GM12865 (cell line): ENCODE results near the gene BBS12.

Experiments used
- DNase-seq: peaks from one replicate; pipeline ENCODE4 v3.0.0; 2010; ENCODE audit warnings: low read depth
- H3K4me3 ChIP-seq: 2 replicates; pipeline ENCODE4 v1.5.1; 2011; ENCODE audit warnings: mild to moderate bottlenecking, low read depth, low read length, control low read depth
- TF ChIP-seq, protein P1 (sequence below): IDR thresholded peaks from 2 replicates; pipeline ENCODE4 v1.5.1; 2011; ENCODE audit warnings: low read length, control low read depth, low read depth, inconsistent platforms; ENCODE audit not compliant: insufficient read depth; ENCODE audit errors: missing control alignments

The BBS12 gene

DNA sequence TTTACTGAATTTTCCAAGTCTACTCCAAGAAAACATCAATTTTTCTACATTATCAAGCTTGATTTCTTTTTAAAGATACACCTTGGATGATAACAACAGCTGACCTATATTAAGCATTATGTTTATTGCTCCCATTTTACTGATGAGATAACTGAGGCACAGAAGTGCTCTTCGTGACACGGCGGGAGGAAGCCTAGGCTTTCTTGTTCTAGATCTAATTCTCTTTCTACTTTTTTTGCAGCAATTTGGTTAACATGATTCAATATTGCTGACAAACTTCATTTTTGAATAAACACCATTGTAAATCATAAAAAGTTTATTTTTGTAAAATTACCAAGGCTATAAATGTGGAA, 33.8 kb downstream of the BBS12 start:
- no peak for DNase-seq
- TF ChIP-seq, protein P1, sequence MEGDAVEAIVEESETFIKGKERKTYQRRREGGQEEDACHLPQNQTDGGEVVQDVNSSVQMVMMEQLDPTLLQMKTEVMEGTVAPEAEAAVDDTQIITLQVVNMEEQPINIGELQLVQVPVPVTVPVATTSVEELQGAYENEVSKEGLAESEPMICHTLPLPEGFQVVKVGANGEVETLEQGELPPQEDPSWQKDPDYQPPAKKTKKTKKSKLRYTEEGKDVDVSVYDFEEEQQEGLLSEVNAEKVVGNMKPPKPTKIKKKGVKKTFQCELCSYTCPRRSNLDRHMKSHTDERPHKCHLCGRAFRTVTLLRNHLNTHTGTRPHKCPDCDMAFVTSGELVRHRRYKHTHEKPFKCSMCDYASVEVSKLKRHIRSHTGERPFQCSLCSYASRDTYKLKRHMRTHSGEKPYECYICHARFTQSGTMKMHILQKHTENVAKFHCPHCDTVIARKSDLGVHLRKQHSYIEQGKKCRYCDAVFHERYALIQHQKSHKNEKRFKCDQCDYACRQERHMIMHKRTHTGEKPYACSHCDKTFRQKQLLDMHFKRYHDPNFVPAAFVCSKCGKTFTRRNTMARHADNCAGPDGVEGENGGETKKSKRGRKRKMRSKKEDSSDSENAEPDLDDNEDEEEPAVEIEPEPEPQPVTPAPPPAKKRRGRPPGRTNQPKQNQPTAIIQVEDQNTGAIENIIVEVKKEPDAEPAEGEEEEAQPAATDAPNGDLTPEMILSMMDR = no peak
- H3K4me3 ChIP-seq = no peak overlapping the region

DNA sequence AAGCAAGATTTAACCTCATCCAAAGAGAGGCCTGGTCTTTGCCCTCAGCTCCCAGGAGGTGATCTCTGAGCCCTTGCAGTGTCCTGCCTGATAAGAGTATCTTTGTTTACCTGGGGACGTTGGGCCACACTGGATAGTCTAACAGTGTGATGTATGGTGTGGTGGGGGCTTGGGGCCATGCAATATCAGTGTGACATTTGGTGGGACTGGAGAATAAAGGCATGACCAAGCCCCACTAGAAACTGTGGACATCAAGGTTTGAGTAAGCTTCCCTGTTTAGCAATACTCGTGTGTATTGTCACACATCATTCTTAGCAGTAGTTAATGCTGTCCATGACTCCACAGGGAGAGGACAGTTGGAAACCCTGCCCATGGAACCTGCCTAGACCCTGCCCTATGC, 34.4 kb downstream of the BBS12 start:
- TF ChIP-seq, protein P1 = no peak
- no peak overlapping the region for H3K4me3 ChIP-seq
- DNase-seq = no peak

DNA sequence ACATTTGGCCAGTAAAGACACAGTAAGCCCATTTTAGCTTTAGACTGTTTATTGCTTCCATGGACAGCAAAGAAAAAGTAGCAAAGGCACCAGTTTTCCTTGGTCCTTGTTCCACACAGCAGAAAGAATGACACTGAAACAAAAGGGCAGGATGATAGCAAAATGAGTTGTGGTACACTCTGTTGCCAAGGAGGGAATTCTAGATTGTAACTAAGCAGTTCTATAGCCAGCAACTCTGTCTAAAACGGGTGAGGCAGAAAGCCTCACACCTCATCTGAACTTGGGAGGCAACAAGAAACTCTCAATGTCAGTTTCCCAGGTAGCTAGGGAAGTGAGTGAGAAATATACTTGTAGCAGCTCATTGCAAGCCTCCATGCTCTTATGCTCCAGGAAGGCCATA, 39.2 kb downstream of the BBS12 start:
- no peak overlapping the region for H3K4me3 ChIP-seq
- TF ChIP-seq, protein P1 = no peak
- no peak for DNase-seq

DNA sequence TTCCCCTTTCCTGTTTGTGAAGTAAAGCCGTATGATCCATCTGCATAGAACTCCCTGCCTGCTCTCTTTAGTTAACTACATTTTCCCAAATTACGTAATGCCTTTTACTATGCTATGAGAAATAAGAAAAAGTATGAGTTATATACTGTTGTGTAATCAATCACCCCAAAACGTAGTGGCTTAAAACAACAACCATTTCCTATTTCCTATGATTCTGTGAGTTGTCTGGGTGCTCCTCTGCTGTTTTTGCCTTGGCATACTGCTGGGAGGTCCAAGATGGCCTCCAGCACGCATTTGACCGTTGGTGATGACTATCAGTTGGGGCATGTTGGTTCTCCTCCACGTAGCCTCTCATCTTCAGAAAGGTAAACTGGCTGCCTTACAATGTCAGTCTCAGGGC, 39.8 kb downstream of the BBS12 start:
- TF ChIP-seq, protein P1 = no peak
- no peak for DNase-seq
- no peak overlapping the region for H3K4me3 ChIP-seq

DNA sequence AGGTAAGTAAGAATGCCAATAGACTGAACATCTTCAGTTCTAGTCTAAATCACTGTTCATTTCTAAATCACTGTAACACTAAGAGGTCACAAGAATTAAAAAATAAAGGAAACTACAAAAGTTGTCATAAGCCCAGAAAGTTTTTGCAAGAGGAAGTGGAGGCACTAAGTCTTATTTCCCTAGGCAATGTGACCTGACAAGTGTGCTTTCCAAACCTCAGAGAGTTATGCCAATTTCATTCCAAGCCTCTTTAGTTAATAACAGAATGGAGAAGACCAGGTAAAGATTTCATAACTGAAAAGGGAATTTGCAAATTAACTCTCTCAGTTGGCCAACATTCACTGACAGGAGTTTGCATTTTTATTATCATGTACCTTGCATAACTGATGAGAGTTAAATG, 40.5 kb downstream of the BBS12 start:
- no peak overlapping the region for H3K4me3 ChIP-seq
- DNase-seq = no peak
- TF ChIP-seq, protein P1 = no peak

DNA sequence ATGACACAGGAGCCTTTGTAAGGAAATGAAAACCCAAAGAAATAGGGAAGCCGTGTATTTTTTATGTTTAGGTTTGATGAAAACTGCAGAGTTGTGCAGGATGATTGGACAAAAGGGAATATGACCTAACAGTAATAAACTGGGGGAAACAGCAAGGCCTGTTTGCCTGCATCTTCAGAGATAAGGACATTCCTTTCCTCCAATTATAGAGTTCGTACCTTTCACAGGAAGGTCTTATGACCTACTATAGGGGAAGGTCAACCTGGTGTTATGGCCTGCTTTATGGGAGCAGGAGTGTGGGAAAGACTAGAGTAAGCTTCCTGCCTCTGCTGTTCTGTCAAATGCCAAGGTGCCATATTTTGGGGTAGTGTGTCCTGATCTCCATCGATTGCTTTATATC, 42.5 kb downstream of the BBS12 start:
- no peak for DNase-seq
- TF ChIP-seq, protein P1 = no peak
- H3K4me3 ChIP-seq = no peak overlapping the region

DNA sequence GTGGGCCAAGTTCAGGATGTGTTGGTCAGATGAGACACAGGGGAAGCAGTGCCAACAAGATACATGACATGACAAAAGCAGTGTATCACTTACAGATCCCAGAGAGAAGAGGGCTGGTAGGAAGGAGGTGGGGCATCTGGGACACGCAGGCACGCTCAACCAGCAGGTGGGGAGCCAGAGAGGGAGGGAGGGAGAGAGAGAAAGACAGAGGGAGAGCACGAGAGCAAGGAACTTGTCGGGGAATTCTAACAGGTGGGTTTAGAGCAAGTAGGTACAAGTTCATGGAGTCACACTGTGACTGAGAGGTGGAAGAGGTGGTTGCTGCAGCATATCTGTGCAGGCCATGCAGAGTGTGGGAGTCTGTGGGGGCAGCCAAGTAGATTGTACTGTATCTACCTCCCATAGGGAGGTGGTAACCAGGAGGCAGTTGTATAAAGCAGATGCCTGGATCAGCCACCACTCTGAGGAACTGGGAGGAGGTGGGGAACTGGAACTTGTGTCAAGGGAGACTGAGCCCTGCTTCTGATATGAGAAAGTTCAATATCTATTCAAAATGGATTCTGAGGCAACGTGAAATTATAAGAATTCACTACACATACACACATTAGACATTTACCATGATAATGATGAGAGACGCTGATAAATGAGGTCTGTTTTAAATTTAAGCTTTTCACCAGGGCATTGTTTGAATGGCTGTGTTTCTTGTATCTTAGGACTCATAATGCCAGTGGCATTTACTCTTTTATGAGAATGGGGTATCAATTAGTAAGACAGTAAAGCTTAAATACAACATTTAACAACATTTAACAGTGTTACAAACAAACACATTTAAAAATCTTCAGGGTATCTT, 43.7 kb downstream of the BBS12 start:
- no peak for DNase-seq
- TF ChIP-seq, protein P1 = no peak
- no peak overlapping the region for H3K4me3 ChIP-seq
